AG04449 (cell line): ENCODE measurements around the gene ACTN1.

Source experiments
- CTCF ChIA-PET: fragments of 350-600 bp; formaldehyde crosslinking; extraction: SDS; loops from one replicate; lab custom pipeline; 2021; ENCODE audit warnings: antibody characterized with exemption; lab: Yijun Ruan, JAX
- POLR2A ChIA-PET: fragments of 400-600, 350-600 bp; formaldehyde crosslinking; extraction: SDS; loops from one replicate; lab custom pipeline; 2020; ENCODE audit warnings: antibody characterized with exemption, inconsistent platforms; lab: Yijun Ruan, JAX
- DNase-seq: peaks from one replicate; pipeline ENCODE4 v3.0.0-alpha.2; 2010; ENCODE audit warnings: low read depth, low spot score
- H3K4me3 ChIP-seq: 2 replicates; pipeline ENCODE4 v1.5.1; 2011; ENCODE audit warnings: low read depth, mild to moderate bottlenecking, control low read depth, low read length
- CTCF ChIP-seq: IDR thresholded peaks from one replicate; pipeline ENCODE4 v1.5.1; 2011; ENCODE audit warnings: mild to moderate bottlenecking, moderate library complexity, low read length, control low read depth, inconsistent platforms; ENCODE audit not compliant: insufficient read depth; ENCODE audit errors: missing control alignments

ACTN1 gene

GRCh38 chr14:68948686-68949600, 30.2 kb downstream of the ACTN1 start:
- no peak for TF ChIP-seq CTCF
- ChIA-PET POLR2A (interaction anchor here (1.4 to 1.9 kb wide), 2 partner anchors 9 to 29 kb away, joined by 5 to 8 read pairs; no protein-coding TSS in a partner anchor), CTCF (interaction anchor here (0.8 to 1.4 kb wide), 6 partner anchors 9 to 181 kb away, joined by 3 to 5 read pairs (median 4); no protein-coding TSS in a partner anchor)
- H3K4me3 ChIP-seq = no peak overlapping the region
- no peak for DNase-seq

DNA sequence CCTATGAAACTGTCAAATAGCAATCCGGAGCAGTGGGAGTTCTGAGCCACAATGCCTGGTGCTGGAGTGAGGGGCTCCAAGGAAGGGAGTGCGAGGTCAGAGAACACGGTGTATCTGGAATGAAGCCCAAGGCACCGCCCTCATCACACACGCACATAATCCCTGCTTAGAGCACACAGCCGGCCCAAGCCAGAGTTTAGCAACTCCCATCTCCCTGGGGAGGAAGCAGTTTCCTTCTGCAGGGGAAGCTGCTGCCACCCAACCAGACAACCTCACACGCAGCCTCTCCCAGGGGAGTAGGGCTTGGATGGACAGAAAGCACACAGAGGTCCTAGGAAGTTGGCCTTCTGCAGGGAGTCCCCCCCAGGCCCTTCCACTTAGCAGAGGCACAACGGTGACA, 31.3 kb downstream of the ACTN1 start:
- no peak for DNase-seq
- H3K4me3 ChIP-seq = no peak overlapping the region
- ChIA-PET POLR2A (interaction anchor here (0.7 kb wide), 1 partner anchor 14 kb away, joined by 3 read pairs; no protein-coding TSS in a partner anchor), CTCF (interaction anchor here (0.8 to 1.4 kb wide), 4 partner anchors 9 to 164 kb away, joined by 3 to 5 read pairs (median 3); no protein-coding TSS in a partner anchor)
- TF ChIP-seq CTCF = no peak

- ChIA-PET POLR2A (no interaction called here), CTCF (no interaction called here)
- no peak for DNase-seq
- no peak overlapping the region for H3K4me3 ChIP-seq
- TF ChIP-seq CTCF = no peak
These were observed 32.6 kb downstream of the ACTN1 start for GRCh38 chr14:68946489-68946822.

DNA sequence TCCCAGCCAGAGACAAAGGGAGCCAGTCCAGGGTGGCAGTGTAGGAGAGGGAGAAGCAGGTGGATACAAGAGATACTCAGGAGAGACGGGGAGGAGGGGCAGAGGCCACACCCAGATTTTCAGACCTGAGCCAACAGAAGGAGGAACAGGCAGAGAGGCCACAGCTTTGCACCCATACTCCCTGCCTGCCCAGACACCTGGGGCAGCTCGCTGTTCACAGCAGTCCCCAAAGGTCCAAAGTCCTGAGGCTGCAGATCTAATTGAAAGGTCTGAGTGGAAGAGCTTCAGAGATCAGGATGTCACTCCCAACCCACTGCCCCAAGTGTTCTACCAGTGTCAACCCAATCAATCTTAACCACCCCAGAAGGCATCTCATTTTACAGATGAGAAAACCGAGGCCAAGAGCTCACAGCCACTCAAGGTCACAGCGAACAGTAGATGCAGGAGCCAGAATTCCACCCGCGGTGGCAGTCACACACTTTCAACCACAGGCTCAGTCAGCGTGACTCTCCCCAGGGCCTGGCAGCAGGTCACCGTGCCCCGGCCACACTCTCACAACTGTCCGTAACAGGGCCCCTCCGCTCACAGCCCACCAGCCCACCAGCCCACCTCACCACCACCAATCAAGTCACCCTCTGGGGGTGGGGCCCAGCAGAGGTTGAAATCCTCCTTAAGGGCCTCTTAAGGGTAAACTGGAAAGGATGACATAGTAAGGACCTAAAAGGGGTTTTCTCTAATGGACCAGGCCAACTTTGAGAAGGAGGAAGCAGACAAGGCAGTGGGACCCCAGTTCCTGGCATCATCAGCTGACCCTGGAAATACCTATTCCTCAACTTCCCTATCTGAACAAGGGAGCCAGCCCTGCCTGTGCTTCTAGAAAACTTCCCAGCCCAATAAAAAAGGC, 33.3 kb downstream of the ACTN1 start:
- TF ChIP-seq CTCF = no peak
- ChIA-PET POLR2A (no interaction called here), CTCF (no interaction called here)
- H3K4me3 ChIP-seq = no peak overlapping the region
- no peak for DNase-seq

GRCh38 chr14:68945190-68945584, 33.9 kb downstream of the ACTN1 start:
- no peak for TF ChIP-seq CTCF
- DNase-seq = no peak
- ChIA-PET CTCF (no interaction called here), POLR2A (no interaction called here)
- H3K4me3 ChIP-seq = no peak overlapping the region
